HEK293 (cell line): ENCODE results near the gene CRELD1.

Source experiments
- GFI1B ChIP-seq: fragments of 450-650 bp; formaldehyde crosslinking; IDR thresholded peaks from 2 replicates; pipeline ENCODE4 v1.5.1; 2016; ENCODE audit warnings: missing biosample characterization, missing genetic modification characterization
- GLIS1 ChIP-seq: fragments of 450-650 bp; formaldehyde crosslinking; IDR thresholded peaks from 2 replicates; pipeline ENCODE4 v1.5.1; 2016; ENCODE audit warnings: missing biosample characterization, missing genetic modification characterization
- KLF10 ChIP-seq: fragments of 450-650 bp; IDR thresholded peaks from 2 replicates; pipeline ENCODE4 v1.5.1; 2018; ENCODE audit warnings: missing biosample characterization, mild to moderate bottlenecking, missing genetic modification characterization
- KLF8 ChIP-seq: fragments of 450-650 bp; formaldehyde crosslinking; IDR thresholded peaks from 2 replicates; pipeline ENCODE4 v1.5.1; 2016; ENCODE audit warnings: missing biosample characterization, missing genetic modification characterization
- OVOL3 ChIP-seq: fragments of 450-650 bp; formaldehyde crosslinking; IDR thresholded peaks from 2 replicates; pipeline ENCODE4 v1.5.1; 2016; ENCODE audit warnings: missing biosample characterization, missing genetic modification characterization
- RBAK ChIP-seq: fragments of 450-650 bp; formaldehyde crosslinking; IDR thresholded peaks from 2 replicates; pipeline ENCODE4 v1.5.1; 2016; ENCODE audit warnings: missing biosample characterization, missing genetic modification characterization
- REPIN1 ChIP-seq: fragments of 450-650 bp; formaldehyde crosslinking; IDR thresholded peaks from 2 replicates; pipeline ENCODE4 v1.5.1; 2017; ENCODE audit warnings: missing biosample characterization, missing genetic modification characterization, low read depth
- REST ChIP-seq: fragments of 450-650 bp; formaldehyde crosslinking; IDR thresholded peaks from 2 replicates; pipeline ENCODE4 v1.5.1; 2016; ENCODE audit warnings: missing biosample characterization, missing genetic modification characterization
- SP7 ChIP-seq: fragments of 450-650 bp; formaldehyde crosslinking; IDR thresholded peaks from 2 replicates; pipeline ENCODE4 v1.5.1; 2016; ENCODE audit warnings: missing biosample characterization, missing genetic modification characterization
- YY1 ChIP-seq: fragments of 450-650 bp; formaldehyde crosslinking; IDR thresholded peaks from 2 replicates; pipeline ENCODE4 v1.5.1; 2018; ENCODE audit warnings: missing biosample characterization, missing genetic modification characterization
- ZBTB11 ChIP-seq: fragments of 450-650 bp; formaldehyde crosslinking; conservative IDR thresholded peaks from 2 replicates; pipeline ENCODE4 v1.5.1; 2016; ENCODE audit warnings: low read depth, missing biosample characterization, missing genetic modification characterization
- ZBTB26 ChIP-seq: fragments of 450-650 bp; formaldehyde crosslinking; optimal IDR thresholded peaks from 2 replicates; pipeline ENCODE3; 2016; ENCODE audit warnings: missing biosample characterization, mild to moderate bottlenecking, missing genetic modification characterization
- ZFP41 ChIP-seq: fragments of 450-650 bp; formaldehyde crosslinking; IDR thresholded peaks from 2 replicates; pipeline ENCODE4 v1.5.1; 2016; ENCODE audit warnings: missing biosample characterization, missing genetic modification characterization, borderline replicate concordance
- ZFP69B ChIP-seq: fragments of 450-650 bp; formaldehyde crosslinking; IDR thresholded peaks from 2 replicates; pipeline ENCODE4 v1.5.1; 2016; ENCODE audit warnings: missing biosample characterization, missing genetic modification characterization
- ZNF121 ChIP-seq: fragments of 450-650 bp; formaldehyde crosslinking; IDR thresholded peaks from 2 replicates; pipeline ENCODE4 v1.5.1; 2016; ENCODE audit warnings: missing biosample characterization, missing genetic modification characterization
- ZNF155 ChIP-seq: fragments of 450-650 bp; formaldehyde crosslinking; IDR thresholded peaks from 2 replicates; pipeline ENCODE4 v1.5.1; 2016; ENCODE audit warnings: missing biosample characterization, missing genetic modification characterization
- ZNF184 ChIP-seq: fragments of 450-650 bp; IDR thresholded peaks from 2 replicates; pipeline ENCODE4 v1.5.1; 2018; ENCODE audit warnings: missing biosample characterization, mild to moderate bottlenecking, missing genetic modification characterization
- ZNF266 ChIP-seq: fragments of 450-650 bp; formaldehyde crosslinking; IDR thresholded peaks from 2 replicates; pipeline ENCODE4 v1.5.1; 2016; ENCODE audit warnings: missing biosample characterization, missing genetic modification characterization, low read depth
- ZNF335 ChIP-seq: fragments of 450-650 bp; formaldehyde crosslinking; conservative IDR thresholded peaks from 2 replicates; pipeline ENCODE4 v1.5.1; 2016; ENCODE audit warnings: missing biosample characterization, missing genetic modification characterization
- ZNF391 ChIP-seq: fragments of 450-650 bp; formaldehyde crosslinking; IDR thresholded peaks from 2 replicates; pipeline ENCODE4 v1.5.1; 2016; ENCODE audit warnings: low read depth, missing biosample characterization, missing genetic modification characterization, borderline replicate concordance
- ZNF501 ChIP-seq: fragments of 450-650 bp; formaldehyde crosslinking; IDR thresholded peaks from 2 replicates; pipeline ENCODE4 v1.5.1; 2016; ENCODE audit warnings: missing biosample characterization, missing genetic modification characterization
- ZNF529 ChIP-seq: fragments of 450-650 bp; formaldehyde crosslinking; IDR thresholded peaks from 2 replicates; pipeline ENCODE4 v1.5.1; 2017; ENCODE audit warnings: missing genetic modification characterization, missing biosample characterization; ENCODE audit not compliant: insufficient replicate concordance
- ZNF561 ChIP-seq: fragments of 450-650 bp; IDR thresholded peaks from 2 replicates; pipeline ENCODE4 v1.5.1; 2018; ENCODE audit warnings: missing biosample characterization, missing genetic modification characterization, borderline replicate concordance
- ZNF585B ChIP-seq: fragments of 450-650 bp; formaldehyde crosslinking; IDR thresholded peaks from 2 replicates; pipeline ENCODE4 v1.5.1; 2016; ENCODE audit warnings: missing biosample characterization, missing genetic modification characterization
- ZNF610 ChIP-seq: fragments of 450-650 bp; formaldehyde crosslinking; IDR thresholded peaks from 2 replicates; pipeline ENCODE4 v1.5.1; 2016; ENCODE audit warnings: missing biosample characterization, missing genetic modification characterization, borderline replicate concordance
- ZNF629 ChIP-seq: fragments of 450-650 bp; formaldehyde crosslinking; IDR thresholded peaks from 2 replicates; pipeline ENCODE4 v1.5.1; 2017; ENCODE audit warnings: missing biosample characterization, missing genetic modification characterization
- ZNF639 ChIP-seq: fragments of 450-650 bp; formaldehyde crosslinking; IDR thresholded peaks from 2 replicates; pipeline ENCODE4 v1.5.1; 2016; ENCODE audit warnings: missing biosample characterization, missing genetic modification characterization
- ZNF658 ChIP-seq: fragments of 450-650 bp; formaldehyde crosslinking; IDR thresholded peaks from 2 replicates; pipeline ENCODE4; 2016; ENCODE audit warnings: missing biosample characterization, missing genetic modification characterization
- ZSCAN5A ChIP-seq: fragments of 450-650 bp; formaldehyde crosslinking; IDR thresholded peaks from 2 replicates; pipeline ENCODE4 v1.5.1; 2016; ENCODE audit warnings: missing biosample characterization, missing genetic modification characterization

The CRELD1 gene

GRCh38 chr3:9890249-9891071, 43.2 kb upstream of the CRELD1 start, which contains the start of gene JAGN1 (continued):
- TF ChIP-seq REST (tag by site-specific recombination): peak; percentile 46; the same call in 1 of the 2 replicates
- peak; percentile 76; the same call in 1 of the 2 replicates for TF ChIP-seq KLF8
- peak; percentile 96 for TF ChIP-seq ZBTB26 (tag by site-specific recombination)
- TF ChIP-seq REPIN1 (tag by site-specific recombination): no peak
- peak; percentile 51; the same call in 1 of the 2 replicates for TF ChIP-seq ZNF561
- 0 out of 2 replicates have a peak, but pooled peaks have one; percentile 24 for TF ChIP-seq KLF10
- TF ChIP-seq ZNF184 (tag by site-specific recombination): no peak
- peak; percentile 90 for TF ChIP-seq ZBTB11
- peak; percentile 35; the same call in 1 of the 2 replicates for TF ChIP-seq GLIS1 (tag by site-specific recombination)
- TF ChIP-seq ZNF658: no peak
- TF ChIP-seq ZNF266 (tag by site-specific recombination): no peak
- TF ChIP-seq ZNF121 (tag by site-specific recombination): no peak
- no peak for TF ChIP-seq ZNF155
- peak; percentile 91 for TF ChIP-seq ZNF610 (tag by site-specific recombination)
- TF ChIP-seq SP7 (tag by site-specific recombination): peak; percentile 85
- TF ChIP-seq RBAK (tag by site-specific recombination): no peak
- TF ChIP-seq ZNF585B (tag by site-specific recombination): no peak
- peak; percentile 76 for TF ChIP-seq OVOL3 (tag by site-specific recombination)
- peak; percentile 23; the same call in 1 of the 2 replicates for TF ChIP-seq ZNF391
- TF ChIP-seq YY1 (tag by site-specific recombination): peak; percentile 78; the same call in 1 of the 2 replicates
- TF ChIP-seq ZFP69B (tag by site-specific recombination): peak; percentile 33; the same call in 1 of the 2 replicates
- TF ChIP-seq ZNF501: peak; percentile 90
- peak; percentile 39; the same call in 1 of the 2 replicates for TF ChIP-seq GFI1B (tag by site-specific recombination)
- no peak for TF ChIP-seq ZNF529 (tag by site-specific recombination)
- peak; percentile 93 for TF ChIP-seq ZSCAN5A (tag by site-specific recombination)
- peak; percentile 74 for TF ChIP-seq ZNF629 (tag by site-specific recombination)
- TF ChIP-seq ZNF639: peak; percentile 89
- peak; percentile 90 for TF ChIP-seq ZNF335 (tag by site-specific recombination)
- TF ChIP-seq ZFP41 (tag by site-specific recombination): 0 out of 2 replicates have a peak, but pooled peaks have one; percentile 28
